ENCODE measurements around the gene KIF4B. TPM values are rescaled to one million over a fixed set of nuclear protein-coding genes. Genes with fewer than 3 reads are reported as not detected.
A peak's percentile ranks its signal among the peaks of the same experiment; 100 is the strongest.

The KIF4B gene, protein sequence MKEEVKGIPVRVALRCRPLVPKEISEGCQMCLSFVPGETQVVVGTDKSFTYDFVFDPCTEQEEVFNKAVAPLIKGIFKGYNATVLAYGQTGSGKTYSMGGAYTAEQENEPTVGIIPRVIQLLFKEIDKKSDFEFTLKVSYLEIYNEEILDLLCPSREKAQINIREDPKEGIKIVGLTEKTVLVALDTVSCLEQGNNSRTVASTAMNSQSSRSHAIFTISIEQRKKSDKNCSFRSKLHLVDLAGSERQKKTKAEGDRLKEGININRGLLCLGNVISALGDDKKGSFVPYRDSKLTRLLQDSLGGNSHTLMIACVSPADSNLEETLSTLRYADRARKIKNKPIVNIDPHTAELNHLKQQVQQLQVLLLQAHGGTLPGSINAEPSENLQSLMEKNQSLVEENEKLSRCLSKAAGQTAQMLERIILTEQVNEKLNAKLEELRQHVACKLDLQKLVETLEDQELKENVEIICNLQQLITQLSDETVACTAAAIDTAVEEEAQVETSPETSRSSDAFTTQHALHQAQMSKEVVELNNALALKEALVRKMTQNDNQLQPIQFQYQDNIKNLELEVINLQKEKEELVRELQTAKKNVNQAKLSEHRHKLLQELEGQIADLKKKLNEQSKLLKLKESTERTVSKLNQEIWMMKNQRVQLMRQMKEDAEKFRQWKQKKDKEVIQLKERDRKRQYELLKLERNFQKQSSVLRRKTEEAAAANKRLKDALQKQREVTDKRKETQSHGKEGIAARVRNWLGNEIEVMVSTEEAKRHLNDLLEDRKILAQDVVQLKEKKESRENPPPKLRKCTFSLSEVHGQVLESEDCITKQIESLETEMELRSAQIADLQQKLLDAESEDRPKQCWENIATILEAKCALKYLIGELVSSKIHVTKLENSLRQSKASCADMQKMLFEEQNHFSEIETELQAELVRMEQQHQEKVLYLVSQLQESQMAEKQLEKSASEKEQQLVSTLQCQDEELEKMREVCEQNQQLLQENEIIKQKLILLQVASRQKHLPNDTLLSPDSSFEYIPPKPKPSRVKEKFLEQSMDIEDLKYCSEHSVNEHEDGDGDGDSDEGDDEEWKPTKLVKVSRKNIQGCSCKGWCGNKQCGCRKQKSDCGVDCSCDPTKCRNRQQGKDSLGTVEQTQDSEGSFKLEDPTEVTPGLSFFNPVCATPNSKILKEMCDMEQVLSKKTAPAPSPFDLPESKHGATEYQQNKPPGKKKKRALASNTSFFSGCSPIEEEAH
- polyA plus RNA-seq (2012; ENCODE audit: insufficient read depth, insufficient read length, low read depth): not detected

DNA sequence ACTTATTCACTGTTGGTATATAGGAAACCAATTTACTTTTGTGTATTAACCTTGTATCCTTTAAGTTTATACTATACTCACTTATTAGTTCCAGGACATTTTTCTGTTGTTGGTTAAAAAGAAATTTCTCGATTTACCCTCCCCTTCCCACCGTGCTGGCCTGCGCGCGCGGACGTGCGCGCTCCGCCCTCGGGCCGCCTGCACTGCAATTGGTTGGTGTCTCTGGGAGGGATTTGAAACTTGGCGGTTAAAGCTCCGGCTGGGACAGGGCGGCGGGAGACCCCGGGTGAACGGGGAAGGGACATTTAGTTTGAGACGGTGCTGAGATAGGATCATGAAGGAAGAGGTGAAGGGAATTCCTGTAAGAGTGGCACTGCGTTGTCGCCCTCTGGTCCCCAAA is at the start of gene KIF4B:
Gene KIF4B (plus strand): TSS at position 230 of the 400 bp plus-strand sequence. CDS start 105 bp downstream, at position 335.
- Histone ChIP-seq H3K27me3 (0 out of 2 replicates have a peak, but pooled peaks cover 3% of the 10 kb centered on the region), H3K4me1 (no peaks in the 10 kb centered on the region), H3K9me3 (no peaks in the 10 kb centered on the region), H3K4me3 (ENCODE audit: low read depth, low read length) (no peak within 1 kb of the TSS), H3K36me3 (no peaks in the 10 kb centered on the region)
- no peak for DNase-seq
- TF ChIP-seq, protein P1, sequence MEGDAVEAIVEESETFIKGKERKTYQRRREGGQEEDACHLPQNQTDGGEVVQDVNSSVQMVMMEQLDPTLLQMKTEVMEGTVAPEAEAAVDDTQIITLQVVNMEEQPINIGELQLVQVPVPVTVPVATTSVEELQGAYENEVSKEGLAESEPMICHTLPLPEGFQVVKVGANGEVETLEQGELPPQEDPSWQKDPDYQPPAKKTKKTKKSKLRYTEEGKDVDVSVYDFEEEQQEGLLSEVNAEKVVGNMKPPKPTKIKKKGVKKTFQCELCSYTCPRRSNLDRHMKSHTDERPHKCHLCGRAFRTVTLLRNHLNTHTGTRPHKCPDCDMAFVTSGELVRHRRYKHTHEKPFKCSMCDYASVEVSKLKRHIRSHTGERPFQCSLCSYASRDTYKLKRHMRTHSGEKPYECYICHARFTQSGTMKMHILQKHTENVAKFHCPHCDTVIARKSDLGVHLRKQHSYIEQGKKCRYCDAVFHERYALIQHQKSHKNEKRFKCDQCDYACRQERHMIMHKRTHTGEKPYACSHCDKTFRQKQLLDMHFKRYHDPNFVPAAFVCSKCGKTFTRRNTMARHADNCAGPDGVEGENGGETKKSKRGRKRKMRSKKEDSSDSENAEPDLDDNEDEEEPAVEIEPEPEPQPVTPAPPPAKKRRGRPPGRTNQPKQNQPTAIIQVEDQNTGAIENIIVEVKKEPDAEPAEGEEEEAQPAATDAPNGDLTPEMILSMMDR (IDR thresholded peaks at IDR 0.05; ENCODE audit: low read depth, low read length): no peak

DNA sequence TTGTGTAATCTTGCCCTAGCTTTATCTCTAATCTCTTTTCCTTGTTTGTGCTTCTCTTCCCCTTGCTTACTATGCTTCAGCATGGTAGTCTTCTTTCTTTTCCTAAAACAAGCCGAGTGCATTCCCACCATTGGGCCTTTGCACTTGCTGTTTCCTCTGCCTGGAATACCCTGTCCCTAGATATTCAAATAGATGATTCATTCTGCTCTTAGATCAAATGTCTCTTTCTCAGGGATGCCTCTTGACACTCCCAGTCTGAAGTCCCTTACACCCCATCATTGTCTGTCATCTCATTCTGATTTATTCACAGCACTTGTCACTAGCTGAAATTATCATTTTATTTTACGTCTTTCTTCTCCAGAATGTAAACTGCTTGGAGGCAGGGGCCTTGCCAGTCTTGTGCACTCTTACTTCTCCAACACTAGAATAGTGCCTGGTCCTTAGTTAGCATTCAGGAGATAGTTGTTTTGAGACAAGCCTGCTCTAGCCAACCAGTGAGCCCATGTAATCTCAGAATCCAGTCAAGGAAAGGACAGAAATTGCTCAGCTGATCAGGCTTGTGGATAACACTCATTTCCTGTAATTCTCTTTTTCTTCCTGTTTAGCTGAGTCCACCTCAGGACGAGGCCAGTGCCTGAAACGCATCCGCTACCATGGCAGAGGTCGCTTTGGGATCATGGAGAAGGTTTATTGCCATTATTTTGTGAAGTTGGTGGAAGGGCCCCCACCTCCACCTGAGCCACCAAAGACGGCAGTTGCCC is 47.3 kb upstream of the KIF4B start:
- no peak overlapping the region for H3K4me3 ChIP-seq (ENCODE audit: low read depth, low read length)
- H3K36me3 ChIP-seq: peaks cover 22% of the 10 kb centered on the region
- TF ChIP-seq, protein P1 (IDR thresholded peaks at IDR 0.05; ENCODE audit: low read depth, low read length): no peak

DNA sequence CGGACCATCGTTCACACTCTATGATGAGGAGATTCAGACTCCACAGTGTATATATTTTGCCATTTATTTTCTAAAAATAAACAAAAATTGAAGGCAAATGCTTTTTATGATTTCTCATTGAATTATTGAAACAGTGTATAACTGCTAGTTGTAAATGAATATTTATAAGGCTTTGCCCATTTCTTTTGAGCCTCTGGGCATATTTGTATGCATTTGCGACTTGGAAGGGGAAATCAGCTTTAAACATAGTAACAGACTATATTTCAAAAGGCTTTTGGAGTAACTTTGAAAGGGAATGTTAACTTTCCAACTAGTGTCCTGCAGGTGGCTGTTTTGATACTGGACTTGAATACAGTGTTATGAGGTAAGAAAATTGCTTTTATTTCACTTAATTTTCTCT is 46.7 kb upstream of the KIF4B start:
- no peak overlapping the region for H3K4me3 ChIP-seq (ENCODE audit: low read depth, low read length)
- no peaks in the 10 kb centered on the region for H3K4me1 ChIP-seq
- H3K9me3 ChIP-seq: no peaks in the 10 kb centered on the region
- no peaks in the 10 kb centered on the region for H3K27me3 ChIP-seq
- peaks cover 17% of the 10 kb centered on the region for H3K36me3 ChIP-seq
- DNase-seq: no peak
- TF ChIP-seq, protein P1 (IDR thresholded peaks at IDR 0.05; ENCODE audit: low read depth, low read length): no peak

More for the DNA sequence above, 47.3 kb upstream of the KIF4B start:
- H3K9me3 ChIP-seq: no peaks in the 10 kb centered on the region
- no peaks in the 10 kb centered on the region for H3K4me1 ChIP-seq
- no peaks in the 10 kb centered on the region for H3K27me3 ChIP-seq
- no peak for DNase-seq

DNA sequence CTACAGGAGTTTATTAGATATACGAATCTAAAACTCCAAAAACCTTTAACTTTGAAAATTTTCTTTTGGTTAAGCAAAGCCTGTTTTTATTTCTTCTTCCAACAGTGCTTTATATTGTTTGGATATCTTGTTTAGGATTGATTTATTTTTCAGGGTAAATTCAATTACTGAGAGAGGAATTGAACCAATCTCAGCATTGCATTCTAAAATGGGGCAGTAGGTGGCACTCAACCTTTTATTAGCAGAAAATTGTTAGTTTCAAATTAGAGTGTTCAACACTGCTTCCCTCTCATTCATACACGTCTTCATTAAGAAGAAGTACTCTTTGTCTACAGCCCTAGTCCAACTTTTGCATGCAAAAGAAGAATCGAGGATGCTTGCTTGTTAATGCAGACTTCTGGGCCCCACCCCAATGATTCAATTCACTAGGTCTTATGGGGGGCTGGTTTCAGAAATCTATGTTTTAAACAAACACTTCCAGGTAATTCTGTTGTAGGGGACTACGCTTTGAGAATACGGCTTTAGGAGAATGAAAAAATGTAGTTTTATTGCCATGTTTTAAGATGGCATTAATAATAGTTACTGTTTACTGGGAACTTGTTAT is 46.0 kb upstream of the KIF4B start:
- Histone ChIP-seq H3K36me3 (peaks cover 12% of the 10 kb centered on the region), H3K4me3 (ENCODE audit: low read depth, low read length) (no peak overlapping the region), H3K9me3 (no peaks in the 10 kb centered on the region), H3K4me1 (no peaks in the 10 kb centered on the region), H3K27me3 (no peaks in the 10 kb centered on the region)
- peak; percentile 15 for DNase-seq
- TF ChIP-seq, protein P1 (IDR thresholded peaks at IDR 0.05; ENCODE audit: low read depth, low read length): peak; percentile 66

DNA sequence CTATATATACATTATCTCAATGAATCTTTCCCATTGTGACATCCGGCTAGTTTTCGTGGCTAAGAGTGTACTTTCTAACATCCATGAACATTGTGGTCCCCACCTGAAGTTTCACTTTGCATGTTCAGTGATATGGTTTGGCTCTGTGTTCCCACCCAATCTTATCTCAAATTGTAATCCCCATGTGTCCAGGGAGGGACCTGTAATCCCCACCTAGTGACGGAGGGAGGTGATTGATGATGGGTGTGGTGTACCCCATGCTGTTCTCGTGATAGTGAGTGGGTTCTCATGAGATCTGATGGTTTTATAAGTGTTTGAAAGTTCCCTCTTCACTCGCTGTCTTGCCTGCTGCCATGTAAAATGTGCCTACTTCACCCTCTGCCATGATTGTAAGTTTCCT is 44.6 kb upstream of the KIF4B start:
- no peak for DNase-seq
- Histone ChIP-seq H3K4me1 (no peaks in the 10 kb centered on the region), H3K36me3 (peaks cover 12% of the 10 kb centered on the region), H3K4me3 (ENCODE audit: low read depth, low read length) (no peak overlapping the region), H3K9me3 (no peaks in the 10 kb centered on the region), H3K27me3 (no peaks in the 10 kb centered on the region)
- TF ChIP-seq, protein P1 (IDR thresholded peaks at IDR 0.05; ENCODE audit: low read depth, low read length): no peak

Data from BE2C (cell line).